ENCODE data around the gene PGRMC1.

DNA sequence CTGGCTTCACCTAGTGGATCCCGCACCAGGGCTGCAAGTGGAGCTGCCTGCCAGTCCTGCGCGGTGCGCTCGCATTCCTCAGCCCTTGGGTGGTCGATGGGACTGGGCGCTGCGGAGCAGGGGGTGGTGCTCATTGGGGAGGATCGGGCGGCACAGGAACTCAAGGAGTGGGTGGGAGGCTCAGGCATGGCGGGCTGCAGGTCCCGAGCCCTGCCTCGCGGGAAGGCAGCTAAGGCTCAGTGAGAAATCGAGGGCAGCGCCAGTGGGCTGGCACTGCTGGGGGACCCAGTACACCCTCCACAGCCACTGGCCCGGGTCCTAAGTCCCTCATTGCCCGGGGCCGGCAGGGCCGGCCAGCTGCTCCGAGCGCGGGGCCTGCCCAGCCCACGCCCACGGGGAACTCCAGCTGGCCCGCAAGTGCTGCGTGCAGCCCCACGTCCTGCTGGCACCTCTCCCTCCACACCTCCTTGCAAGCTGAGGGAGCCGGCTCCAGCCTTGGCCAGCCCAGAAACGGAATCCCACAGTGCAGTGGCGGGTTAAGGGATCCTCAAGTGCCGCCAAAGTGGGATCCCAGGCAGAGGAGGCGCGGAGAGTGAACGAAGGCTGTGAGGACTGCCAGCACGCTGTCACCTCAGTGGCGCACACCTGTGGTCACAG is 27.6 kb upstream of the PGRMC1 start:
- TF ChIP-seq CTCF (IDR thresholded peaks at IDR 0.05) (no peak), POLR2AphosphoS5 (IDR thresholded peaks at IDR 0.05) (no peak), POLR2A (IDR thresholded peaks at IDR 0.05) (no peak), EP300 (IDR thresholded peaks at IDR 0.05) (no peak)
